VCaP (cell line): Measurements from ENCODE around the gene KRTAP12-2.

Source experiments
- H3K27ac ChIP-seq: fragments of 450-650 bp; 2 replicates; pipeline ENCODE4 v1.5.1; 2017
- CTCF ChIP-seq: fragments of 450-650 bp; conservative IDR thresholded peaks from 2 replicates; pipeline ENCODE4 v1.5.1; 2017; ENCODE audit warnings: mild to moderate bottlenecking, moderate library complexity

KRTAP12-2 gene

GRCh38 chr21:44710756-44711326 is 44.1 kb upstream of the KRTAP12-2 start:
- peak overlapping the region; percentile 46; the same call in 1 of the 2 replicates for H3K27ac ChIP-seq
- TF ChIP-seq CTCF = no peak

- H3K27ac ChIP-seq = no peak overlapping the region; the same call in 1 of the 2 replicates
- TF ChIP-seq CTCF = no peak
Measured at GRCh38 chr21:44710294-44710665, 43.6 kb upstream of the KRTAP12-2 start.

GRCh38 chr21:44709426-44710293 is 42.9 kb upstream of the KRTAP12-2 start:
- TF ChIP-seq CTCF = no peak

GRCh38 chr21:44708866-44709425 is 42.2 kb upstream of the KRTAP12-2 start:
- no peak overlapping the region; the same call in 1 of the 2 replicates for H3K27ac ChIP-seq
- TF ChIP-seq CTCF = no peak

More at GRCh38 chr21:44709426-44710293, 42.9 kb upstream of the KRTAP12-2 start:
- H3K27ac ChIP-seq = no peak overlapping the region; the same call in 1 of the 2 replicates

- TF ChIP-seq CTCF = no peak
- no peak overlapping the region; the same call in 1 of the 2 replicates for H3K27ac ChIP-seq
Measured at GRCh38 chr21:44708213-44708865, 41.6 kb upstream of the KRTAP12-2 start.

GRCh38 chr21:44706706-44707581 is 40.2 kb upstream of the KRTAP12-2 start:
- no peak for TF ChIP-seq CTCF
- no peak overlapping the region for H3K27ac ChIP-seq
